Motor neuron (in vitro differentiated cells): ENCODE measurements around the gene PCDHGA2. TPM values are rescaled to one million over a fixed set of nuclear protein-coding genes. Genes with fewer than 3 reads are reported as not detected.
A peak's percentile ranks its signal among the peaks of the same experiment; 100 is the strongest.
"Not testable (repeated sequence)": the region's sequence is repeated elsewhere in the genome, so short reads cannot be mapped to it uniquely, and the experiment has no call there.

Source experiments
- ATAC-seq, 8 experiments: fragments of 200-7000 bp; cut with Tn5 transposase; replicated peaks in 6 of 8; 2 replicates each; pipeline ENCODE4 v1.8.0; 2021; ENCODE audit warnings: mild to moderate bottlenecking in 8 of 8, moderate library complexity in 8 of 8
- H3K27ac ChIP-seq, 2 donors: fragments of 250-450 bp; sonication (Bioruptor Pico); 2 replicates each; pipeline ENCODE4 v1.9.0; 2021; ENCODE audit warnings: antibody characterized with exemption in 2 of 2, mild to moderate bottlenecking in 2 of 2, moderate library complexity in 1 of 2
- H3K4me1 ChIP-seq, 2 donors: fragments of 250-450 bp; sonication (Bioruptor Pico); replicated peaks in 1 of 2; 2 replicates each; pipeline ENCODE4 v1.6.1; 2021; ENCODE audit warnings: antibody characterized with exemption in 2 of 2, mild to moderate bottlenecking in 2 of 2, moderate library complexity in 1 of 2
- H3K4me3 ChIP-seq, 5 donors: fragments of 250-450 bp; sonication (Bioruptor Pico); 2 replicates each; pipeline ENCODE4 v1.9.0; 2021; ENCODE audit warnings: antibody characterized with exemption in 5 of 5, mild to moderate bottlenecking in 5 of 5, moderate library complexity in 4 of 5
- WGBS, 10 experiments: fragments of 450-650 bp; shearing (Covaris generic); methylation state at CpG; one replicate each; pipeline ENCODE4 v1.0.0; 2022; 5-methylcytosine and 5-hydroxymethylcytosine counted together
- in situ Hi-C, 9 experiments: fragments of 400-800 bp; cut with MboI; loops; one replicate each; pipeline ENCODE4 v1.15.0; 2021; ENCODE audit warnings: low sequenced_read_pairs in 9 of 9, low pct_unique_long_range_greater_than_20kb in 2 of 9; ENCODE audit not compliant: unreplicated experiment in 9 of 9
- total RNA-seq, 8 experiments: library from RNA; unstranded; fragments of 300-600 nt; gene quantifications; 2 replicates each; pipeline versions ENCODE4 v1.2.3 to v1.2.4, GENCODE V29; 2022

Gene PCDHGA2
- total RNA-seq, 8 experiments from 2014 or later = 0.16 to 1.5 (median 0.34) TPM

DNA sequence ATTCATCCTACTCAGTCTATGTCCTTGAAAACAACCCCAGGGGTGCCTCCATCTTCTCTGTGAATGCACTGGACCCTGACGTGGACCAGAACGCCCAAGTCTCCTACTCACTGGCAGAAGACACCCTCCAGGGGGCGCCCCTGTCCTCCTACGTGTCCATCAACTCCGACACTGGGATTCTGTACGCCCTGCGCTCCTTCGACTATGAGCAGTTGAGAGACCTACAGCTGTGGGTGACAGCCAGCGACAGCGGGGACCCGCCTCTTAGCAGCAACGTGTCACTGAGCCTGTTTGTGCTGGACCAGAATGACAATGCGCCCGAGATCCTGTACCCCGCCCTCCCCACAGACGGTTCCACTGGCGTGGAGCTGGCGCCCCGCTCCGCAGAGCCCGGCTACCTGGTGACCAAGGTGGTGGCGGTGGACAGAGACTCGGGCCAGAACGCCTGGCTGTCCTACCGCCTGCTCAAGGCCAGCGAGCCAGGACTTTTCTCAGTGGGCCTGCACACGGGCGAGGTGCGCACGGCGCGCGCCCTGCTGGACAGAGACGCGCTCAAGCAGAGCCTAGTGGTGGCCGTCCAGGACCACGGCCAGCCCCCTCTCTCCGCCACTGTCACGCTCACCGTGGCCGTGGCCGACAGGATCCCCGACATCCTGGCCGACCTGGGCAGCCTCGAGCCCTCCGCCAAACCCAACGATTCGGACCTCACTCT lies 37.0 kb downstream of the PCDHGA2 start:
- H3K4me3 ChIP-seq, H3K4me1 ChIP-seq, in situ Hi-C loops, H3K27ac ChIP-seq, ATAC-seq: not testable (repeated sequence)
- 0 to 91% (median 50%) methylated on average over 1 to 7 of the region's 48 CpGs; no CpG with 5 or more reads in 6 of the 10 experiments for WGBS, 10 experiments

DNA sequence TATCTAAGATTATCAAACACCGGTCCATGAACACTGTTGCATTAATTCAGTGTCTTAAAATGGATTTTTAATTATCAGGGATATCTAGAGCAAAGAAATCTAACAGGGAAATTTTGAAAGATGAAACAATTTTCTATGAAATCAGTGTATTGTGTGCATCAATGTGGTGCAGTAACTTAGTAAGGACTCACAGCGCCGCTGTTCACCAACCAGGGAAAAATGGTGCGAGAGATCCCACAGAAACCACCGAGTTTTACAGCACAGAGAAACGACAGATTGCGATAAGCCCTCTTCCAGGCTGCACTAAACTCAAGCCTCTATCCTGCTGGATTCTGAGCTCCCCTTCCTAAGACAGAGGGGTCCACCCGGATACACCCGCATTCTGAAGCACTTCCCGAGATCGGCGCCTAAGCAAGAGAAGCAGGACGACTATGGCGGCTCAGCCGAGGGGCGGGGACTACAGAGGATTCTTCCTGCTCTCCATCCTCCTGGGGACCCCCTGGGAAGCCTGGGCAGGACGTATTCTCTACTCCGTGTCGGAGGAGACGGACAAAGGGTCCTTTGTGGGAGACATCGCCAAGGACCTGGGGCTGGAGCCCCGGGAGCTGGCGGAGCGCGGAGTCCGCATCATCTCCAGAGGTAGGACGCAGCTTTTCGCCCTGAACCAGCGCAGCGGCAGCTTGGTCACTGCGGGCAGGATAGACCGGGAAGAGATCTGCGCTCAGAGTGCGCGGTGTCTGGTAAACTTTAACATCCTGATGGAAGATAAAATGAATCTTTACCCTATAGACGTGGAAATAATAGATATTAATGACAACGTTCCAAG lies 44.1 kb downstream of the PCDHGA2 start, which contains the start of gene PCDHGA7:
Gene PCDHGA7 (plus strand): TSS at position 274 of the 826 bp plus-strand sequence. CDS start 158 bp downstream, at position 432.
- no peaks in the 10 kb centered on the region for H3K4me1 ChIP-seq
- in situ Hi-C loops = no loop called here
- ATAC-seq = peak in 2 of 8 experiments; percentile 47 to 64
- 24 to 94% (median 72%) methylated on average over 1 to 17 of the region's 37 CpGs for WGBS, 10 experiments
- no peak within 1 kb of the TSS for H3K27ac ChIP-seq
- H3K4me3 ChIP-seq = no peak within 1 kb of the TSS

DNA sequence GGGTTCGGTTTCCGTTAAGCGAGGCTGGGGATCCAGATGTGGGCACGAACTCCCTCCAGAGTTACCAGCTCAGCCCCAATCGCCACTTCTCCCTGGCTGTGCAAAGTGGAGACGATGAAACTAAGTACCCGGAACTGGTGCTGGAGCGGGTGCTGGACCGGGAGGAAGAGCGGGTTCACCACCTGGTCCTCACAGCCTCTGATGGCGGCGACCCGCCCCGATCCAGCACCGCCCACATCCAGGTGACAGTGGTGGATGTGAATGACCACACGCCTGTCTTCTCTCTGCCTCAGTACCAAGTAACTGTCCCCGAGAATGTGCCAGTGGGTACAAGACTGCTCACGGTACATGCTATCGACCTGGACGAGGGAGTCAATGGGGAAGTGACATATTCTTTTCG lies 44.8 kb downstream of the PCDHGA2 start:
- Histone ChIP-seq H3K4me3 (no peak overlapping the region), H3K4me1 (no peaks in the 10 kb centered on the region), H3K27ac (no peak overlapping the region)
- ATAC-seq = no peak
- 34 to 95% (median 80%) methylated on average over 1 to 16 of the region's 21 CpGs; no CpG with 5 or more reads in 3 of the 10 experiments for WGBS, 10 experiments
- in situ Hi-C loops = no loop called here

DNA sequence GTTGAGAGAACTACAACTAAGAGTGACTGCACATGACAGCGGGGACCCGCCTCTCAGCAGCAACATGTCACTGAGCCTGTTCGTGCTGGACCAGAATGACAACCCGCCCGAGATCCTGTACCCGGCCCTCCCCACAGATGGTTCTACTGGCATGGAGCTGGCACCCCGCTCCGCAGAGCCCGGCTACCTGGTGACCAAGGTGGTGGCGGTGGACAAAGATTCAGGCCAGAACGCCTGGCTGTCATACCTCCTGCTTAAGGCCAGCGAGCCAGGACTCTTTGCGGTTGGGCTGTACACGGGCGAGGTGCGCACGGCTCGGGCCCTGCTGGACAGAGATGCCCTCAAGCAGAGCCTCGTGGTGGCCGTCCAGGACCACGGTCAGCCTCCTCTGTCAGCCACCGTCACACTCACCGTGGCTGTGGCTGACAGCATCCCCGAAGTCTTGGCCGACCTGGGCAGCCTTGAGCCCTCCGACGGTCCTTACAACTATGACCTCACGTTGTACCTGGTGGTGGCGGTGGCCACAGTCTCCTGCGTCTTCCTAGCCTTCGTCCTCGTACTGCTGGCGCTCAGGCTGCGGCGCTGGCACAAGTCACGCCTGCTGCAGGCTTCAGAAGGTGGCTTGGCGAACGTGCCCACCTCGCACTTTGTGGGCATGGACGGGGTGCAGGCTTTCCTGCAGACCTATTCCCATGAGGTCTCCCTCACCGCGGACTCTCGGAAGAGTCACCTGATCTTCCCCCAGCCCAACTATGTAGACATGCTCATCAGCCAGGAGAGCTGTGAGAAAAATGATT lies 46.1 kb downstream of the PCDHGA2 start:
- Histone ChIP-seq H3K4me1 (no peaks in the 10 kb centered on the region), H3K4me3 (no peak overlapping the region), H3K27ac (no peak overlapping the region)
- ATAC-seq = no peak
- WGBS, 10 experiments = 5 to 97% (median 86%) methylated on average over 3 to 23 of the region's 43 CpGs; no CpG with 5 or more reads in 4 of the 10 experiments
- in situ Hi-C loops = no loop called here

DNA sequence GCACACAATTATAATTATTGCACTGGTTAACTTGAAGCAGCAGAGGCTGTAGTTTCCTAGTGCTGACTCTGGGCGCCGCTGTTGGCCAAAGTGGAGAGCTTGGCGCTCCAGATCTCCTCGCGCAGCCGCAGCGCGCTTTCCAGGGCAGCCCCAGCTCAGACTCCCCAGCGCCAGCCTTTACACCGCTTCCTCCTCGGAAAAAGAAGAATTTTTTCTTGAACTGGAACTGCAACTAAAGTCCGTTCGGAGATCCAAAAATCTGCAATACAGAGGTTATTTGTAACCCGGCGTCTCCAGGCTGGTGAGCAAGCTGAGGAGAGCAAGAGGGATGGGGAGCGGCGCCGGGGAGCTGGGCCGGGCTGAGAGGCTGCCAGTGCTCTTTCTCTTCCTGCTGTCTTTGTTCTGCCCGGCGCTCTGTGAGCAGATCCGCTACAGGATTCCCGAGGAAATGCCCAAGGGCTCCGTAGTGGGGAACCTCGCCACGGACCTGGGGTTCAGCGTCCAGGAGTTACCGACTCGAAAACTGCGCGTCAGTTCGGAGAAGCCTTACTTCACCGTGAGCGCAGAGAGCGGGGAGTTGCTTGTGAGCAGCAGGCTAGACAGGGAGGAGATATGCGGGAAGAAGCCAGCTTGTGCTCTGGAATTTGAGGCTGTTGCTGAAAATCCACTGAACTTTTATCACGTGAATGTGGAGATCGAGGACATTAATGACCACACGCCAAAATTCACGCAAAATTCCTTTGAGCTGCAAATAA lies 49.2 kb downstream of the PCDHGA2 start, which contains the start of gene PCDHGB4:
Gene PCDHGB4 (plus strand): TSS at position 142 of the 755 bp plus-strand sequence. CDS start 187 bp downstream, at position 329.
- H3K27ac ChIP-seq, H3K4me1 ChIP-seq, in situ Hi-C loops: not testable (repeated sequence)
- peak in 5 of 8 experiments; percentile 60 to 99 (median 74) for ATAC-seq
- H3K4me3 ChIP-seq = peak within 1 kb of the TSS in 1 of 5 donors; percentile 46
- WGBS, 10 experiments = 0 to 82% (median 48%) methylated on average over 2 to 12 of the region's 40 CpGs; no CpG with 5 or more reads in 4 of the 10 experiments

DNA sequence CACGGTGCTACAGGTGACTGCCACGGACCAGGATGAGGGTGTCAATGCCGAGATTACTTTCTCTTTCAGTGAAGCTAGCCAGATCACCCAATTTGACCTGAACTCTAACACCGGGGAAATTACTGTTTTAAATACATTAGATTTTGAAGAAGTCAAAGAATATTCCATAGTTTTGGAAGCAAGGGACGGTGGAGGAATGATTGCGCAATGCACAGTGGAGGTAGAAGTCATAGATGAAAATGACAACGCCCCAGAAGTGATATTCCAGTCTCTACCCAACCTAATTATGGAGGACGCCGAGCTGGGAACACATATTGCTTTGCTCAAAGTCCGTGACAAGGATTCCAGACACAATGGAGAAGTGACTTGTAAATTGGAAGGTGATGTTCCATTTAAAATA lies 50.1 kb downstream of the PCDHGA2 start:
- 27 to 100% (median 84%) methylated on average over 3 to 9 of the region's 10 CpGs for WGBS, 10 experiments
- in situ Hi-C loops = no loop called here
- no peaks in the 10 kb centered on the region for H3K4me1 ChIP-seq
- H3K27ac ChIP-seq = no peak overlapping the region
- peak overlapping the region in 1 of 5 donors; percentile 24 for H3K4me3 ChIP-seq
- ATAC-seq = no peak

DNA sequence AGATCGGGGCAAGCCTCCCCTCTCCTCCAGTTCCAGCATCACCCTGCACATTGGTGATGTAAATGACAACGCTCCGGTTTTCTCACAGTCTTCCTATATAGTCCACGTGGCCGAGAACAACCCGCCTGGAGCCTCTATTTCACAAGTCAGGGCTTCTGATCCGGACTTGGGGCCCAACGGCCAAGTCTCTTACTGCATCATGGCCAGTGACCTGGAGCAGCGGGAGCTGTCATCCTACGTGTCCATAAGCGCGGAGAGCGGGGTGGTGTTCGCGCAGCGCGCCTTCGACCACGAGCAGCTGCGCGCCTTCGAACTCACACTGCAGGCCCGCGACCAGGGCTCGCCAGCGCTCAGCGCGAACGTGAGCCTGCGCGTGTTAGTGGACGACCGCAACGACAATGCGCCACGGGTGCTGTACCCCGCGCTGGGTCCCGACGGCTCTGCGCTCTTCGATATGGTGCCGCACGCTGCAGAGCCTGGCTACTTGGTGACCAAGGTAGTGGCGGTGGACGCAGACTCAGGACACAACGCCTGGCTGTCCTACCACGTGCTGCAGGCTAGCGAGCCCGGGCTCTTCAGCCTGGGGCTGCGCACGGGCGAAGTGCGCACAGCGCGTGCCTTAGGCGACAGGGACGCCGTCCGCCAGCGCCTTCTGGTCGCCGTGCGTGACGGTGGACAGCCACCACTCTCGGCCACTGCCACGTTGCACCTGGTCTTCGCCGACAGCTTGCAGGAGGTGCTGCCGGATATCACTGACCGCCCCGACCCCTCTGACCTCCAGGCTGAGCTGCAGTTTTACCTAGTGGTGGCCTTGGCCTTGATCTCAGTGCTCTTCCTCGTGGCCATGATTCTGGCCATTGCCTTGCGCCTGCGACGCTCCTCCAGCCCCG lies 50.8 kb downstream of the PCDHGA2 start:
- 18 to 100% (median 92%) methylated on average over 2 to 53 of the region's 77 CpGs; no CpG with 5 or more reads in 4 of the 10 experiments for WGBS, 10 experiments
- no peaks in the 10 kb centered on the region for H3K4me1 ChIP-seq
- no peak overlapping the region for H3K27ac ChIP-seq
- no peak for ATAC-seq
- in situ Hi-C loops = no loop called here
- H3K4me3 ChIP-seq = no peak overlapping the region

DNA sequence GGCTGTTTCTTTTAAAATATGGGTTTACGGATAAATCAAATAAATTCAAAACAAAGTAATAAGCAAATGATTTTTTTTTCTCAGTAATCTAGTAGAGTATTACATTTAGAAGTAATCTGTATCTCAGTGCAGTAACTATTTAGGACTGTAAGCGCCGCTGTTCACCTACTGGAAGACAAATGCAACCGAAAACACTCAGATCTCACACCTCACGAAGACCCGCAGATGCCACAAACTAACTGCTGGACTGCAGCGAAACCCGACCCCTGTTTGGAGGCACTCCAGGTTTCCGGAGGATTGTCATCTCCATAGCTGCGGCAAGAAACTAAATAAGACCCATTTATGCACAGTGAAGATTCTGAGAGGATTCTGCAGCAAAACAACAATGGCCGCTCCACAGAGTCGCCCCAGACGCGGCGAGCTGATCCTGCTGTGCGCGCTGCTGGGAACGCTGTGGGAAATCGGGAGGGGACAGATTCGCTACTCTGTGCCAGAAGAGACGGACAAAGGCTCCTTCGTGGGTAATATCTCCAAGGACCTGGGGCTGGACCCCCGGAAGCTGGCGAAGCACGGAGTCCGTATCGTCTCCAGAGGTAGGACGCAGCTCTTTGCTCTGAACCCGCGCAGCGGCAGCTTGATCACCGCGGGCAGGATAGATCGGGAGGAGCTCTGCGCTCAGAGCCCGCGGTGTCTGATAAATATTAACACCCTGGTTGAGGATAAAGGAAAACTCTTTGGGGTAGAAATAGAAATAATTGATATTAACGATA lies 54.1 kb downstream of the PCDHGA2 start, which contains the start of gene PCDHGA8:
Gene PCDHGA8 (plus strand): TSS at position 205 of the 770 bp plus-strand sequence. CDS start 181 bp downstream, at position 386.
- in situ Hi-C loops = no loop called here
- no peaks in the 10 kb centered on the region for H3K4me1 ChIP-seq
- no peak for ATAC-seq
- 15 to 96% (median 83%) methylated on average over 1 to 38 of the region's 38 CpGs for WGBS, 10 experiments
- H3K27ac ChIP-seq = no peak within 1 kb of the TSS
- H3K4me3 ChIP-seq = no peak within 1 kb of the TSS
